H9 (cell line): ENCODE results near the gene SPATS2. TPM values are rescaled to one million over a fixed set of nuclear protein-coding genes. Genes with fewer than 3 reads are reported as not detected.
"Not testable (repeated sequence)": the region's sequence is repeated elsewhere in the genome, so short reads cannot be mapped to it uniquely, and the experiment has no call there.

Source experiments
- DNase-seq: peaks from one replicate; pipeline ENCODE4 v3.0.0-alpha.2; 2017
- H2AFZ ChIP-seq: one replicate; pipeline ENCODE4 v1.6.1; 2013; ENCODE audit warnings: mild to moderate bottlenecking, low read length, control low read depth, moderate library complexity
- H2AK5ac ChIP-seq: 2 replicates; pipeline ENCODE4 v1.6.1; 2013; ENCODE audit warnings: low read length, control low read depth, mixed read lengths; ENCODE audit not compliant: insufficient read length
- H2BK120ac ChIP-seq: one replicate; pipeline ENCODE4 v1.6.1; 2013; ENCODE audit warnings: low read depth, mild to moderate bottlenecking, low read length, control low read depth, inconsistent platforms; ENCODE audit not compliant: poor library complexity, severe bottlenecking
- H2BK12ac ChIP-seq: 2 replicates; pipeline ENCODE4 v1.6.1; 2013; ENCODE audit warnings: low read length, control low read depth, mixed read lengths, low read depth; ENCODE audit not compliant: insufficient read length
- H2BK15ac ChIP-seq: 2 replicates; pipeline ENCODE4 v1.6.1; 2013; ENCODE audit warnings: low read depth, low read length, control low read depth
- H2BK20ac ChIP-seq: one replicate; pipeline ENCODE4 v1.6.1; 2013; ENCODE audit warnings: low read depth, mild to moderate bottlenecking, low read length, control low read depth, inconsistent platforms; ENCODE audit not compliant: poor library complexity, severe bottlenecking
- H2BK5ac ChIP-seq: 2 replicates; pipeline ENCODE4 v1.6.1; 2013; ENCODE audit warnings: low read length, control low read depth, mixed read lengths; ENCODE audit not compliant: insufficient read length
- H3K14ac ChIP-seq: 2 replicates; pipeline ENCODE4 v1.6.1; 2013; ENCODE audit warnings: low read length, control low read depth; ENCODE audit not compliant: insufficient read depth
- H3K18ac ChIP-seq: 2 replicates; pipeline ENCODE4 v1.6.1; 2013; ENCODE audit warnings: low read depth, mild to moderate bottlenecking, mixed read lengths, low read length, control low read depth; ENCODE audit not compliant: insufficient read length
- H3K23ac ChIP-seq: 2 replicates; pipeline ENCODE4 v1.6.1; 2013; ENCODE audit warnings: low read length, control low read depth, mixed read lengths, low read depth; ENCODE audit not compliant: insufficient read length
- H3K23me2 ChIP-seq: 2 replicates; pipeline ENCODE4 v1.6.1; 2013; ENCODE audit warnings: low read depth, mild to moderate bottlenecking, mixed read lengths, low read length, control low read depth; ENCODE audit not compliant: insufficient read length, poor library complexity, severe bottlenecking
- H3K27ac ChIP-seq: 2 replicates; pipeline ENCODE4 v1.5.1; 2013; ENCODE audit warnings: low read length, control low read depth, mixed read lengths, low read depth; ENCODE audit not compliant: insufficient read length
- H3K27me3 ChIP-seq: 2 replicates; pipeline ENCODE4 v1.6.1; 2013; ENCODE audit warnings: low read length, control low read depth, inconsistent platforms; ENCODE audit not compliant: insufficient read depth
- H3K4ac ChIP-seq: 2 replicates; pipeline ENCODE4 v1.6.1; 2013; ENCODE audit warnings: low read depth, mild to moderate bottlenecking, control low read depth, inconsistent platforms, low read length, moderate library complexity
- H3K4me1 ChIP-seq: 2 replicates; pipeline ENCODE4 v1.6.1; 2013; ENCODE audit warnings: low read length, control low read depth, inconsistent platforms; ENCODE audit not compliant: insufficient read depth
- H3K4me2 ChIP-seq: 2 replicates; pipeline ENCODE4 v1.6.1; 2013; ENCODE audit warnings: low read length, control low read depth, mixed read lengths; ENCODE audit not compliant: insufficient read length, insufficient read depth
- H3K56ac ChIP-seq: 2 replicates; pipeline ENCODE4 v1.6.1; 2013; ENCODE audit warnings: low read depth, mild to moderate bottlenecking, mixed read lengths, low read length, control low read depth; ENCODE audit not compliant: insufficient read length
- H3K79me1 ChIP-seq: 2 replicates; pipeline ENCODE4 v1.6.1; 2013; ENCODE audit warnings: low read depth, mild to moderate bottlenecking, moderate library complexity, low read length, control low read depth, inconsistent platforms; ENCODE audit not compliant: insufficient read depth, poor library complexity, severe bottlenecking
- H3K79me2 ChIP-seq: 2 replicates; pipeline ENCODE4 v1.6.1; 2013; ENCODE audit warnings: low read length, control low read depth, inconsistent platforms; ENCODE audit not compliant: insufficient read depth
- H3K9ac ChIP-seq: 2 replicates; pipeline ENCODE4 v1.6.1; 2013; ENCODE audit warnings: low read length, control low read depth, mixed read lengths; ENCODE audit not compliant: insufficient read length; ENCODE audit errors: extremely low read depth
- H3K9me3 ChIP-seq: one replicate; pipeline ENCODE4 v1.6.1; 2013; ENCODE audit warnings: low read depth, low read length, inconsistent platforms; ENCODE audit not compliant: control insufficient read depth
- H3T11ph ChIP-seq: one replicate; pipeline ENCODE4 v1.6.1; 2013; ENCODE audit warnings: mild to moderate bottlenecking, low read length, control low read depth, inconsistent platforms
- H4K20me1 ChIP-seq: one replicate; pipeline ENCODE4 v1.6.1; 2013; ENCODE audit not compliant: control insufficient read depth, insufficient read length, insufficient read depth
- H4K5ac ChIP-seq: 2 replicates; pipeline ENCODE4 v1.6.1; 2013; ENCODE audit warnings: low read depth, mild to moderate bottlenecking, mixed read lengths, low read length, control low read depth; ENCODE audit not compliant: insufficient read length
- H4K8ac ChIP-seq: replicated peaks from 2 replicates; pipeline ENCODE4 v1.6.1; 2013; ENCODE audit warnings: low read length, control low read depth, mixed read lengths, low read depth; ENCODE audit not compliant: insufficient read length
- H4K91ac ChIP-seq: 2 replicates; pipeline ENCODE4 v1.6.1; 2013; ENCODE audit warnings: low read depth, mild to moderate bottlenecking, moderate library complexity, mixed read lengths, low read length, control low read depth; ENCODE audit not compliant: insufficient read length
- H3K27ac Mint-ChIP-seq, 3 experiments: 2 replicates in 2 of 3; 3 replicates in 1 of 3; pipeline ENCODE4 v1.8.0; 2020 to 2021; ENCODE audit warnings: mixed read lengths in 3 of 3, mild to moderate bottlenecking in 1 of 3, moderate library complexity in 1 of 3
- H3K27me3 Mint-ChIP-seq: 2 replicates; pipeline ENCODE4 v1.8.0; 2021; ENCODE audit warnings: low read depth, mild to moderate bottlenecking, moderate library complexity, mixed read lengths
- H3K36me3 Mint-ChIP-seq, 3 experiments: 2 replicates in 2 of 3; 3 replicates in 1 of 3; pipeline ENCODE4 v1.8.0; 2020 to 2021; ENCODE audit warnings: low read depth in 3 of 3, mixed read lengths in 3 of 3; ENCODE audit not compliant: insufficient read depth in 1 of 3
- H3K4me1 Mint-ChIP-seq, 2 experiments: 2 replicates each; pipeline ENCODE4 v1.8.0; 2020; ENCODE audit warnings: mixed read lengths in 2 of 2
- H3K4me3 Mint-ChIP-seq, 2 experiments: 2 replicates in 1 of 2; 3 replicates in 1 of 2; pipeline ENCODE4 v1.8.0; 2020 to 2021; ENCODE audit warnings: mild to moderate bottlenecking in 2 of 2, mixed read lengths in 2 of 2, moderate library complexity in 1 of 2
- H3K9me3 Mint-ChIP-seq, 2 experiments: 2 replicates in 1 of 2; 3 replicates in 1 of 2; pipeline ENCODE4 v1.8.0; 2020; ENCODE audit warnings: mild to moderate bottlenecking in 2 of 2, mixed read lengths in 2 of 2, moderate library complexity in 1 of 2
- WGBS: extraction: QIAGEN DNeasy Blood & Tissue Kit; methylation state at CpG from one replicate; pipeline ENCODE4 v1.1.7; 2013; ENCODE audit warnings: missing lambda C conversion rate, low lambda C conversion rate, mixed read lengths; ENCODE audit not compliant: insufficient read length; ENCODE audit errors: extremely low coverage; 5-methylcytosine and 5-hydroxymethylcytosine counted together
- total RNA-seq: library from RNA; stranded (reverse); gene quantifications from 2 replicates; pipeline ENCODE4 v1.2.1, GENCODE V29; 2021
- TF ChIP-seq, protein P1 (sequence below): fragments of 200-600 bp; sonication (generic); conservative IDR thresholded peaks from 3 replicates; pipeline ENCODE4 v1.8.0; 2021; ENCODE audit warnings: antibody characterized with exemption, mild to moderate bottlenecking

SPATS2 gene
- total RNA-seq, 1 experiment from 2014 or later = 17.1 TPM

DNA sequence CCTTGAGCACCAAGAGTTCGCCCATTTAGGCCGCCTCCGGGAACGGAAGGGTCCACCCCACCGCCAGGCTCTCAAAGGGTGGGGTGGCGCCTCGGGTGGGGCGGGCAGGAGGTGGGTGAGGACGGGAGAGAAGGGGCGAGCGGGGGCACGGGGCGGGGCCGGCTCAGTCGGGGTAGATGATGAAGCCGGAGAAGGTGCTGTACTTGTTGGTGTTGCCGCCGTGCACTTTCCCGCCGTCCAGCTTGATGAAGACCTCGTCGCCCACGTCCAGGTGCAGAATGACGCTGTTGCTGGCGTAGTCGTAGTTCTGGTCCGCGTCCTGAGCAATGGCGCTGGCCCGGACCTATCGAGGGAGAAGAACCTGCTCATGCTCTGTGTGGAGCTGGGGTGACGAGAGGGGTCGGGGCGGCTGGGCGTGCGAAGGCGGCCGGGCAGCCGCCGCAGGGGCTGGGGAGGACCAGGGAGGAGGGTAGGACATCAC, 34.3 kb upstream of the SPATS2 start:
- H3K14ac ChIP-seq = no peak overlapping the region
- no peak overlapping the region for H2BK20ac ChIP-seq
- no peak overlapping the region for H2AK5ac ChIP-seq
- Mint-ChIP-seq H3K27me3 (peaks cover 55% of the 10 kb centered on the region), H3K4me1 (peaks cover 7 to 13% of the 10 kb centered on the region in 2 experiments), H3K36me3 (peaks cover 8 to 29% (median 28%) of the 10 kb centered on the region in 3 experiments; a peak in 6 of 7 replicates), H3K9me3 (peaks cover 0 to 3% of the 10 kb centered on the region in 2 experiments; a peak in 1 of 5 replicates), H3K4me3 (peak overlapping the region in 1 of 2 experiments; percentile 75; a peak in 3 of 5 replicates), H3K27ac (no peak overlapping the region)
- no peaks in the 10 kb centered on the region for H3K79me1 ChIP-seq
- H3K56ac ChIP-seq = no peak overlapping the region
- H3K18ac ChIP-seq = no peak overlapping the region
- H3K9me3 ChIP-seq = no peaks in the 10 kb centered on the region
- H4K91ac ChIP-seq = no peak overlapping the region
- H3K4ac ChIP-seq = no peak overlapping the region
- no peak overlapping the region for H2BK15ac ChIP-seq
- no peak overlapping the region for H2BK12ac ChIP-seq
- no peak overlapping the region for H3K4me2 ChIP-seq
- WGBS = no CpG with 5 or more reads among the region's 40 CpGs
- H3K4me1 ChIP-seq = no peaks in the 10 kb centered on the region
- no peak overlapping the region for H3K9ac ChIP-seq
- H2BK5ac ChIP-seq = no peak overlapping the region
- H3K79me2 ChIP-seq = no peaks in the 10 kb centered on the region
- TF ChIP-seq, protein P1, sequence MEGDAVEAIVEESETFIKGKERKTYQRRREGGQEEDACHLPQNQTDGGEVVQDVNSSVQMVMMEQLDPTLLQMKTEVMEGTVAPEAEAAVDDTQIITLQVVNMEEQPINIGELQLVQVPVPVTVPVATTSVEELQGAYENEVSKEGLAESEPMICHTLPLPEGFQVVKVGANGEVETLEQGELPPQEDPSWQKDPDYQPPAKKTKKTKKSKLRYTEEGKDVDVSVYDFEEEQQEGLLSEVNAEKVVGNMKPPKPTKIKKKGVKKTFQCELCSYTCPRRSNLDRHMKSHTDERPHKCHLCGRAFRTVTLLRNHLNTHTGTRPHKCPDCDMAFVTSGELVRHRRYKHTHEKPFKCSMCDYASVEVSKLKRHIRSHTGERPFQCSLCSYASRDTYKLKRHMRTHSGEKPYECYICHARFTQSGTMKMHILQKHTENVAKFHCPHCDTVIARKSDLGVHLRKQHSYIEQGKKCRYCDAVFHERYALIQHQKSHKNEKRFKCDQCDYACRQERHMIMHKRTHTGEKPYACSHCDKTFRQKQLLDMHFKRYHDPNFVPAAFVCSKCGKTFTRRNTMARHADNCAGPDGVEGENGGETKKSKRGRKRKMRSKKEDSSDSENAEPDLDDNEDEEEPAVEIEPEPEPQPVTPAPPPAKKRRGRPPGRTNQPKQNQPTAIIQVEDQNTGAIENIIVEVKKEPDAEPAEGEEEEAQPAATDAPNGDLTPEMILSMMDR = no peak
- no peak overlapping the region for H3T11ph ChIP-seq
- no peak overlapping the region for H2BK120ac ChIP-seq
- H3K27ac ChIP-seq = no peak overlapping the region
- H4K8ac ChIP-seq = no peak overlapping the region
- H2AFZ ChIP-seq = no peak overlapping the region
- no peaks in the 10 kb centered on the region for H4K20me1 ChIP-seq
- no peak for DNase-seq
- peaks cover 9% of the 10 kb centered on the region for H3K23me2 ChIP-seq
- H4K5ac ChIP-seq = no peak overlapping the region
- no peak overlapping the region for H3K23ac ChIP-seq
- peaks cover 32% of the 10 kb centered on the region; the same call in 1 of the 2 replicates for H3K27me3 ChIP-seq

DNA sequence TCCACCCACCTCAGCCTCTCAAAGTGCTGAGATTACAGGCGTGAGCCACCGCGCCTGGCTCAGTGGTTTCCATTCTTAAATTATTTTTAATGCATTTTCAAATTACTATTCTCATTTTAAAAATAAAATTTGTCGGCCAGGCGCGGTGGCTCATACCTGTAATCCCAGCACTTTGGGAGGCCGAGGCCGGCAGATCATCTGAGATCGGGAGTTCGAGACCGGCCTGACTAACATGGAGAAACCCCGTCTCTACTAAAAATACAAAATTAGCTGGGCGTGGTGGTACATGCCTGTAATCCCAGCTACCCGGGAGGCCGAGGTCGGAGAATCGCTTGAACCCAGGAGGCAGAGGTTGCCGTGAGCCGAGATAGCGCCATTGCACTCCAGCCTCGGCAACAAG, 33.5 kb upstream of the SPATS2 start:
- not testable (repeated sequence) for H3K56ac ChIP-seq, H3K27ac ChIP-seq

More for the DNA sequence above, 33.5 kb upstream of the SPATS2 start:
- not testable (repeated sequence) for H3K9me3 Mint-ChIP-seq, H3K18ac ChIP-seq, H2BK15ac ChIP-seq, H2AFZ ChIP-seq, H2BK5ac ChIP-seq, H4K8ac ChIP-seq, H3K79me2 ChIP-seq, H3K4me3 Mint-ChIP-seq, H2BK12ac ChIP-seq, H3K4me1 ChIP-seq, H3K23ac ChIP-seq, H4K5ac ChIP-seq, H3K4me2 ChIP-seq, H3T11ph ChIP-seq, H3K23me2 ChIP-seq, H2BK120ac ChIP-seq, H3K9me3 ChIP-seq, H2AK5ac ChIP-seq, H3K27ac Mint-ChIP-seq, H4K20me1 ChIP-seq, H3K9ac ChIP-seq, H4K91ac ChIP-seq, H2BK20ac ChIP-seq, DNase-seq, H3K4ac ChIP-seq, H3K79me1 ChIP-seq, H3K14ac ChIP-seq
- H3K27me3 ChIP-seq = peaks cover 41% of the 10 kb centered on the region; the same call in 1 of the 2 replicates
- Mint-ChIP-seq H3K36me3 (peaks cover 7 to 24% (median 24%) of the 10 kb centered on the region in 3 experiments; a peak in 6 of 7 replicates), H3K4me1 (peaks cover 15 to 21% of the 10 kb centered on the region in 2 experiments), H3K27me3 (peaks cover 63% of the 10 kb centered on the region)
- WGBS = no CpG with 5 or more reads among the region's 21 CpGs
